ENCODE data around the gene PPP6R2.

GRCh38 chr22:50452649-50453048, 109.5 kb downstream of the PPP6R2 start:
- TF ChIP-seq EZH2 (IDR thresholded peaks at IDR 0.05) (no peak), YY1 (IDR thresholded peaks at IDR 0.05; ENCODE audit: extremely low read depth, insufficient replicate concordance, low read depth, low read length) (no peak), CTCF (IDR thresholded peaks at IDR 0.05 in 2 of 3, conservative IDR thresholded peaks at IDR 0.05 in 1 of 3; ENCODE audit: borderline replicate concordance in 1 of 3, insufficient read depth in 1 of 3, low read depth in 2 of 3, low read length in 2 of 3) (no peak), EGR1 (IDR thresholded peaks at IDR 0.05; ENCODE audit: low read depth) (no peak), SP1 (IDR thresholded peaks at IDR 0.05; ENCODE audit: low read depth) (no peak), POLR2A (IDR thresholded peaks at IDR 0.05; ENCODE audit: borderline replicate concordance, extremely low read depth, insufficient read depth, insufficient read length) (no peak), POLR2AphosphoS5 (IDR thresholded peaks at IDR 0.05; ENCODE audit: low read depth, low read length) (no peak), SIN3A (IDR thresholded peaks at IDR 0.05; ENCODE audit: low read depth) (no peak)
